GM18873 (cell line): ENCODE data around the gene WDR73.

ENCODE experiments used
- ATAC-seq: cut with Tn5 transposase; IDR thresholded peaks from one replicate; pipeline ENCODE4 v1.9.1; 2021; ENCODE audit warnings: mild to moderate bottlenecking, moderate library complexity, moderate number of reproducible peaks; ENCODE audit not compliant: unreplicated experiment, low FRiP score

WDR73 gene

DNA sequence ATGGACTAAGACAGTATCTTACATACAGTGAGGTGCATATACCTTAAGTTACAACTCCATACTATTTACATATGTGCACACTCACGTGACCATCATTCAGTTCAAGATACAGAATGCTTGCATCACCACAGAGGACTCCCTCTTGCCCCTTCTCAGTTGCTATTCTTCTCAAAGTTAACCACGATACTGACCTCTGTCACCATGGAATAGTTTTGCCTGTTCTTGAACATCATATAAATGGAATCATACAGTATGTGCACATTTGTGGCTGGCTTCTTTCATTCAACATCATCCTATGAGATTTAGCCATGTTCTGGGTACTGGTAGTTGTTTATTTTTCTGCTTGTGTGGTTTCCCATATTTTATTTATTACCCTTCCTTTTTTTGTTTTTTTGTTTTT is 63.7 kb downstream of the WDR73 start:
- no peak for ATAC-seq
